IMR-90 (cell line): Measurements from ENCODE around the gene CDK17. TPM values are rescaled to one million over a fixed set of nuclear protein-coding genes. Genes with fewer than 3 reads are reported as not detected.
A peak's percentile ranks its signal among the peaks of the same experiment; 100 is the strongest.

ENCODE experiments used
- ATAC-seq: fragments of 200-7000 bp; cut with Tn5 transposase; 2 replicates; pipeline ENCODE4 v1.9.1; 2020; ENCODE audit warnings: low read depth, mild to moderate bottlenecking, moderate library complexity
- BruUV-seq: library from RNA; stranded (reverse); fragments of 400-500 nt; replicated peaks from 2 replicates; lab custom pipeline; 2021; lab: Mats Ljungman, UMichigan
- CTCF ChIA-PET: fragments of 300-600 bp; formaldehyde crosslinking; extraction: SDS; loops from one replicate; lab custom pipeline; 2021; ENCODE audit warnings: antibody characterized with exemption; lab: Yijun Ruan, JAX
- POLR2A ChIA-PET: fragments of 300-600 bp; sonication (Branson Sonifier 250); formaldehyde crosslinking; loops from one replicate; lab custom pipeline; 2022; ENCODE audit warnings: antibody characterized with exemption; ENCODE audit not compliant: unreplicated experiment; lab: Charles Lee
- DNase-seq: peaks from one replicate; pipeline ENCODE4 v3.0.0; 2013
- H2AFZ ChIP-seq: replicated peaks from 2 replicates; pipeline ENCODE3; 2013; ENCODE audit warnings: low read length, mild to moderate bottlenecking; ENCODE audit not compliant: poor library complexity
- H2AK5ac ChIP-seq: 2 replicates; pipeline ENCODE4 v1.6.1; 2013; ENCODE audit warnings: low read depth, low read length, inconsistent platforms
- H2AK9ac ChIP-seq: replicated peaks from 2 replicates; pipeline ENCODE3; 2013; ENCODE audit warnings: mild to moderate bottlenecking, low read depth, low read length, moderate library complexity; ENCODE audit not compliant: poor library complexity
- H2BK120ac ChIP-seq: 2 replicates; pipeline ENCODE4 v1.6.1; 2013; ENCODE audit warnings: low read depth, low read length, inconsistent platforms
- H2BK15ac ChIP-seq: 3 replicates; pipeline ENCODE4 v1.6.1; 2013; ENCODE audit warnings: low read depth, low read length, inconsistent platforms
- H2BK20ac ChIP-seq: 2 replicates; pipeline ENCODE4 v1.6.1; 2013; ENCODE audit warnings: low read depth, mild to moderate bottlenecking, inconsistent platforms, low read length, moderate library complexity
- H2BK5ac ChIP-seq: 2 replicates; pipeline ENCODE4 v1.6.1; 2013; ENCODE audit warnings: mild to moderate bottlenecking, low read depth, low read length, inconsistent platforms; ENCODE audit not compliant: poor library complexity, severe bottlenecking
- H3K14ac ChIP-seq: replicated peaks from 2 replicates; pipeline ENCODE4 v1.6.1; 2013; ENCODE audit warnings: low read depth, low read length, inconsistent platforms
- H3K18ac ChIP-seq: 2 replicates; pipeline ENCODE4 v1.6.1; 2013; ENCODE audit warnings: low read depth, low read length, control low read depth
- H3K23ac ChIP-seq: 2 replicates; pipeline ENCODE4 v1.6.1; 2013; ENCODE audit warnings: low read depth, low read length, inconsistent platforms
- H3K27ac ChIP-seq: 2 replicates; pipeline ENCODE4 v1.5.1; 2013; ENCODE audit warnings: mild to moderate bottlenecking, control low read depth, low read length; ENCODE audit not compliant: insufficient read depth
- H3K27me3 ChIP-seq: 2 replicates; pipeline ENCODE4 v1.6.1; 2013; ENCODE audit warnings: low read length; ENCODE audit not compliant: control insufficient read depth, insufficient read depth
- H3K36me3 ChIP-seq: 2 replicates; pipeline ENCODE4 v1.6.1; 2013; ENCODE audit warnings: low read length, mixed read lengths; ENCODE audit not compliant: control insufficient read depth, insufficient read depth
- H3K4ac ChIP-seq: 2 replicates; pipeline ENCODE4 v1.6.1; 2013; ENCODE audit warnings: low read depth, low read length, inconsistent platforms
- H3K4me1 ChIP-seq: 2 replicates; pipeline ENCODE4 v1.6.1; 2013; ENCODE audit warnings: low read length, mixed read lengths; ENCODE audit not compliant: control insufficient read depth, insufficient read depth
- H3K4me2 ChIP-seq: 2 replicates; pipeline ENCODE4 v1.6.1; 2013; ENCODE audit warnings: low read depth, mild to moderate bottlenecking, control low read depth, low read length, moderate library complexity
- H3K4me3 ChIP-seq: 2 replicates; pipeline ENCODE4 v1.5.1; 2013; ENCODE audit warnings: low read depth, mild to moderate bottlenecking, control low read depth, low read length, moderate library complexity; ENCODE audit not compliant: insufficient read depth
- H3K56ac ChIP-seq: 2 replicates; pipeline ENCODE4 v1.6.1; 2013; ENCODE audit warnings: low read length, inconsistent platforms; ENCODE audit not compliant: insufficient read depth; ENCODE audit errors: extremely low read depth
- H3K79me1 ChIP-seq, 2 experiments: 2 replicates each; pipeline ENCODE4 v1.6.1; 2013; ENCODE audit warnings: low read length in 2 of 2, inconsistent platforms in 1 of 2, low read depth in 1 of 2
- H3K9ac ChIP-seq: 2 replicates; pipeline ENCODE4 v1.6.1; 2013; ENCODE audit warnings: low read depth, low read length, control low read depth
- H3K9me1 ChIP-seq: 2 replicates; pipeline ENCODE4 v1.6.1; 2013; ENCODE audit warnings: low read length, inconsistent platforms; ENCODE audit not compliant: insufficient read depth
- H3K9me3 ChIP-seq: 2 replicates; pipeline ENCODE4 v1.6.1; 2013; ENCODE audit warnings: low read length; ENCODE audit not compliant: control insufficient read depth, insufficient read depth
- H4K20me1 ChIP-seq: 2 replicates; pipeline ENCODE4 v1.6.1; 2013; ENCODE audit warnings: low read length, inconsistent platforms; ENCODE audit not compliant: insufficient read depth
- H4K5ac ChIP-seq: 2 replicates; pipeline ENCODE4 v1.6.1; 2013; ENCODE audit warnings: mild to moderate bottlenecking, low read depth, low read length, control low read depth
- H4K8ac ChIP-seq, 2 experiments: 2 replicates each; pipeline ENCODE4 v1.6.1; 2013; ENCODE audit warnings: low read depth in 2 of 2, low read length in 2 of 2, control low read depth in 1 of 2, inconsistent platforms in 1 of 2
- H4K91ac ChIP-seq: 2 replicates; pipeline ENCODE4 v1.6.1; 2013; ENCODE audit warnings: low read depth, low read length, inconsistent platforms; ENCODE audit not compliant: insufficient read depth
- ELK1 ChIP-seq: fragments of 150-350 bp; IDR thresholded peaks from 2 replicates; pipeline ENCODE4 v1.6.1; 2016; ENCODE audit warnings: low read depth, mild to moderate bottlenecking, low read length, moderate library complexity, borderline replicate concordance
- POLR2A ChIP-seq: IDR thresholded peaks from 2 replicates; pipeline ENCODE4 v1.6.1; 2012; ENCODE audit warnings: mild to moderate bottlenecking, low read depth, low read length
- RAD21 ChIP-seq: IDR thresholded peaks from 2 replicates; pipeline ENCODE4 v1.6.1; 2012; ENCODE audit warnings: low read length, improper control_type of control experiment
- RCOR1 ChIP-seq: IDR thresholded peaks from 2 replicates; pipeline ENCODE4 v1.6.1; 2012; ENCODE audit warnings: mild to moderate bottlenecking, low read length, improper control_type of control experiment; ENCODE audit not compliant: insufficient replicate concordance
- RFX5 ChIP-seq: IDR thresholded peaks from 2 replicates; pipeline ENCODE4 v1.8.0; 2012; ENCODE audit warnings: low read depth, mild to moderate bottlenecking, low read length, moderate library complexity
- WGBS, 2 experiments: methylation state at CpG; one replicate each; pipeline versions ENCODE4 v1.1.5 to v1.1.7; 2013; ENCODE audit warnings: missing lambda C conversion rate in 2 of 2; ENCODE audit not compliant: insufficient read length in 1 of 2; ENCODE audit errors: extremely low coverage in 2 of 2; 5-methylcytosine and 5-hydroxymethylcytosine counted together
- dilution Hi-C: fragments of 300-500 bp; cut with HindIII; formaldehyde crosslinking; loops from one replicate; pipeline ENCODE4 v1.14.3; 2018; ENCODE audit warnings: low sequenced_read_pairs; ENCODE audit not compliant: unreplicated experiment
- in situ Hi-C: fragments of 300-500 bp; cut with MboI; formaldehyde crosslinking; loops from 3 replicates; pipeline ENCODE4 v1.14.3; 2019; ENCODE audit warnings: low sequenced_read_pairs, inconsistent platforms, mixed read lengths
- intact Hi-C: fragments of 100-400 bp; cut with micrococcal nuclease; formaldehyde crosslinking; loops from 2 replicates; pipeline ENCODE4 v1.10.0; 2022
- polyA plus RNA-seq, 3 experiments: library from polyadenylated mRNA; depleted of rRNA; stranded (reverse); fragments of >200 nt; gene quantifications; 2 replicates each; pipeline ENCODE4 v1.2.3, GENCODE V29; 2012; ENCODE audit warnings: low replicate concordance in 1 of 3
- total RNA-seq: library from RNA; depleted of rRNA; stranded (reverse); fragments of >200 nt; gene quantifications from 2 replicates; pipeline ENCODE4 v1.2.3, GENCODE V29; 2012

The CDK17 gene
- total and polyA plus RNA-seq, 2 of the 4 experiments (the other 2 are of a cell fraction): 14.5 to 50.2 TPM

DNA sequence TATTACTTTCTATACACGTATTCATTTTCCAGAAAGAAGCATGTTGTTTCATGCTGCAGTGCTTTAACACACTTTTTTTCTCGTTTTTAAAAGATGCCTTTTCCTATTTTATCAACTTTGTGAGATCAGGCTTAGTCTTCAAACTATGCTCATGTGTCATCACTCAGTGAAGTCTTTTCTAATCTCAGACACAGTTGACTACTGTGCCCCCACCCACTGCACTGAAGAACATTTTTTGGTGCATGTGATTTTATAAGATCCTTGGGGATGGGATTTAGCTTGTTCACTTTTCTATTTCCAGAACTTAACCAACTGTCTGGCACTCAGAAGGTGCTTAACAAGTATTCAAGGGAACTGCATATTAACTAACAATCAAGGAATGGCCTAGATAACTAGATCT lies 85.5 kb downstream of the CDK17 start:
- H4K20me1 ChIP-seq: peaks cover 13% of the 10 kb centered on the region
- no peak for TF ChIP-seq POLR2A
- no peak for TF ChIP-seq RCOR1
- TF ChIP-seq RAD21: no peak
- no peak for TF ChIP-seq RFX5
- TF ChIP-seq ELK1: no peak
- H2BK15ac ChIP-seq: no peak overlapping the region
- no peak overlapping the region for H3K18ac ChIP-seq
- no peak overlapping the region for H4K8ac ChIP-seq
- H4K91ac ChIP-seq: no peak overlapping the region
- no peak overlapping the region for H2BK20ac ChIP-seq
- no peak overlapping the region for H3K23ac ChIP-seq
- no peak overlapping the region for H4K5ac ChIP-seq
- H3K27ac ChIP-seq: no peak overlapping the region
- intact Hi-C loops (no loop called here), dilution Hi-C loops (no loop called here), in situ Hi-C loops (no loop called here)
- H3K79me1 ChIP-seq: peaks cover 5 to 24% of the 10 kb centered on the region in 2 experiments; a peak in 3 of 4 replicates
- H2AK9ac ChIP-seq: no peak overlapping the region
- ATAC-seq (peak; percentile 44; the same call in 1 of the 2 replicates), DNase-seq (peak; percentile 19)
- H3K4me1 ChIP-seq: no peaks in the 10 kb centered on the region; the same call in 1 of the 2 replicates
- no peak overlapping the region for H2AFZ ChIP-seq
- no peak overlapping the region for H2BK120ac ChIP-seq
- no peak overlapping the region for H2BK5ac ChIP-seq
- H3K9ac ChIP-seq: no peak overlapping the region
- H3K4me2 ChIP-seq: no peak overlapping the region
- H2AK5ac ChIP-seq: no peak overlapping the region
- H3K27me3 ChIP-seq: no peaks in the 10 kb centered on the region
- H3K36me3 ChIP-seq: peaks cover 3% of the 10 kb centered on the region; the same call in 1 of the 2 replicates
- H3K9me3 ChIP-seq: no peaks in the 10 kb centered on the region
- BruUV-seq: no TSS peak
- CTCF ChIA-PET: no interaction called here
- H3K9me1 ChIP-seq: no peaks in the 10 kb centered on the region
- no peak overlapping the region for H3K56ac ChIP-seq
- no peak overlapping the region for H3K14ac ChIP-seq
- no peak overlapping the region for H3K4ac ChIP-seq
- 93% methylated on average over 2 of the region's 2 CpGs; no CpG with 5 or more reads in 1 of the 2 experiments for WGBS, 2 experiments
- H3K4me3 ChIP-seq: no peak overlapping the region
- POLR2A ChIA-PET: no interaction called here
